ENCODE measurements around the gene LCK.

LCK gene

GRCh38 chr1:32330558-32331151, 79.6 kb downstream of the LCK start:
- DNase-seq: no peak

- no peak for DNase-seq
Measured at GRCh38 chr1:32331549-32331948, 80.5 kb downstream of the LCK start.

GRCh38 chr1:32332290-32333079, 81.4 kb downstream of the LCK start:
- DNase-seq: no peak

GRCh38 chr1:32333251-32333963, 82.3 kb downstream of the LCK start:
- no peak for DNase-seq

GRCh38 chr1:32334274-32334861, 83.3 kb downstream of the LCK start:
- no peak for DNase-seq

- no peak for DNase-seq
Measured at GRCh38 chr1:32334864-32335534, 83.9 kb downstream of the LCK start.

GRCh38 chr1:32335535-32335789, 84.4 kb downstream of the LCK start:
- DNase-seq: no peak
